GM18520 (cell line): ENCODE data around the gene SKI.

ENCODE experiments used
- ATAC-seq: cut with Tn5 transposase; IDR thresholded peaks from one replicate; pipeline ENCODE4 v1.9.1; 2021; ENCODE audit not compliant: unreplicated experiment

The SKI gene

DNA sequence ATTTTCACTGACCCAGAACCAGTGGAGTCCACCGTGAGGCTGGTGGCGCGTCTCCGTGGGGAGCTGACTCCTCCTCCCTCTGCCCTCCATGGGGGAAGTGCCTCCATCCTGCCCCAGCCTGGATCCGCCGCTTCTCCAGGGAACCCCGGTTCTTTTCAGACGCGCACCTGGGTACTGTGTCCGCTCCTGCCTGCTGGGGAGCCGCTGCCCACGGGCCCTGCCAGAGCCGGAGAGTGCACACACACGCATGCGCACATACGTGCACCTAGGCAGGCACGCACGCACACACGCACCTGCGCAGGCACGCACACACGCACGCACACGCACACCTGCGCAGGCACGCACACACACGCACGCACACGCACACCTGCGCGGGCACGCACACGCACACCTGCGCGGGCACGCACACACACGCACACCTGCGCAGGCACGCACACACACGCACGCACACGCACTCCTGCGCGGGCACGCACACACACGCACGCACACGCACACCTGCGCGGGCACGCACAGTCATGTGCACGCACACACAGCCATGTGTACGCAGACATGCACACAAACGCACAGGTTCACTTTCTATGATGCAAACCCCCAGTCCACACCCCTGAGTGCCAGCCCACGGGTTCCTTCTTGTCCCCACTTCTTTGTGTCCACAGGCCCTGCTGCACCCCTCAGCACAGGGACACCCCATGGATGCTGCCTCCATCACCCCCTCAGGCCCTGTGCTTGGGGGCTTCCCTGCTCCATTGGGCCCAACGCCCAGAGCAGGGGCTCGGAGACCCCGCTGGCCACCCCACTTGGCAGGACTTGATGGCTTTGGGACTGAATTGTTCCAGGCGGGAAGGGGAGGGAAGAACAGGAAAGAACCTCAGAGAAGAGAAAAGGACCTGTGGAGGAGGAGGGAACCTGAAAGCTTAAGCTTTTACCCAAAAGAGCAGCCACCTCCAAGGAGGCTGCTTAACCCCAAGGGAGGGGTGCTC lies 120.5 kb downstream of the SKI start:
- no peak for ATAC-seq

GRCh38 chr1:2349806-2350205 lies 121.7 kb downstream of the SKI start:
- ATAC-seq: no peak

DNA sequence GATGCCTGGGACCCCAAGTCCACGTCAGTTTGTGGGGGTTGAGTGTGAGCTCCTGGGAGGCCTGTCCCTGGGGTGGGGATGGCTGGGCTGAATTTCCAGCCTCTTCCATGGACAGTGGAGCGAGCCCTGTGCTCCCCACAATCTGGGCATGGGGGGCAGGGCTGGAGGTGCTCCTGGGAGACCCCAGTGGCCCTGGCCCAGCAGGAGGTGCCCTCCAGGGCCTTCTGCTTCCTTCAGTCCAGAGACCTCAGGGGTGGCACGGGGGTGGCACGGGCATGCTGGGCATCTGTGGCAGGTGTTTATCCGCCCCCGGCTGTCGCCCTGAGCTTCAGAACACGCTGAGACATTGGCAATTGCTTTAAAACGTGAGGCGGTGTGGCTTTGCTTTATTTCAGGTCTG lies 122.4 kb downstream of the SKI start:
- ATAC-seq: no peak

- ATAC-seq: no peak
Observed at GRCh38 chr1:2350911-2351655, 123.0 kb downstream of the SKI start.

DNA sequence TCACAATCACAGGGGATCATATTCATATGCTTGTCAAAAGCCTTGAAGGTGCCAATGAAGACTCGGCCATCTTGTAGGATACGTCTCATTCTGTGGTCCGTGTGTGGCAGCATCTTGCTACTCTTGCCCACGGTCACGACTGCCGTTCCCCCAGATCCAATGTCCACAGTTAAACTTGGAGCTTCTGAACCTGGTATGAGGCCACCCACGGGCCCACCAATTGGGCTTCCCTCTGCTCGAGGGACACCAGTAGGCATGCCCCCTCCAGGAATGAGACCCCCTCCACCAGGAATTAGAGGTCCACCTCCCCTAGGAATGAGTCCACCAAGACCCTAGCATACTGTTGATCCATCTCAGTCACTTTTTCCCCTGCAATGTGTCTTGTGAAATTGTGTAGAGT lies 123.6 kb downstream of the SKI start:
- no peak for ATAC-seq

DNA sequence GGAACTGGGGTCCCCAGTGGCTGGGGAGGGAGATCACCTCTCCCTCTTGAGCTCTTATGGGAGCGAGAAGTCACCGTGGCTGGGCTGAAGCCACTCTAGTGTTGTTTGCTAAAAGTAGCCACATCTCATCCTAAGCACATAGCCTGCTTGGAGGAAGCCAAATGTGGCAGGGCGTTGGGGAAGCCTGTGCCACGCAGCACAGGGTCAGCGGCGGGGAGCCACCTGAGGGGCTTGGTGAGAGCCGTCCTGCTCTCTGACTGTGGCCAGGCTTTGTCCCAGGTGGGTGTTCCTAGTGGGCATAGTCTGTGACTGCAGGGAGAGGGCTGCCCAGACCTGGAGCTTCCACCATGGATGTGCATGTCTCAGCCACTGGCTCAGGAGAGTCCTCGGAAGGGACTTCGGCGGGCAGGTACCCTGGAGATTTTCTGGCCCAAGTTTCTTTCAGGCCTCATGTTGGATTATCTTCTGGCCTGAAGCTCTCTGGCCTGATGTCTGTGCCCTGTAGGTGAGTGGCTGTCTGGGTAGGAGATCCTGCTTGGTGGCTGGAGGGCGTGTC lies 124.3 kb downstream of the SKI start:
- no peak for ATAC-seq

GRCh38 chr1:2352897-2353550 lies 124.9 kb downstream of the SKI start:
- no peak for ATAC-seq

DNA sequence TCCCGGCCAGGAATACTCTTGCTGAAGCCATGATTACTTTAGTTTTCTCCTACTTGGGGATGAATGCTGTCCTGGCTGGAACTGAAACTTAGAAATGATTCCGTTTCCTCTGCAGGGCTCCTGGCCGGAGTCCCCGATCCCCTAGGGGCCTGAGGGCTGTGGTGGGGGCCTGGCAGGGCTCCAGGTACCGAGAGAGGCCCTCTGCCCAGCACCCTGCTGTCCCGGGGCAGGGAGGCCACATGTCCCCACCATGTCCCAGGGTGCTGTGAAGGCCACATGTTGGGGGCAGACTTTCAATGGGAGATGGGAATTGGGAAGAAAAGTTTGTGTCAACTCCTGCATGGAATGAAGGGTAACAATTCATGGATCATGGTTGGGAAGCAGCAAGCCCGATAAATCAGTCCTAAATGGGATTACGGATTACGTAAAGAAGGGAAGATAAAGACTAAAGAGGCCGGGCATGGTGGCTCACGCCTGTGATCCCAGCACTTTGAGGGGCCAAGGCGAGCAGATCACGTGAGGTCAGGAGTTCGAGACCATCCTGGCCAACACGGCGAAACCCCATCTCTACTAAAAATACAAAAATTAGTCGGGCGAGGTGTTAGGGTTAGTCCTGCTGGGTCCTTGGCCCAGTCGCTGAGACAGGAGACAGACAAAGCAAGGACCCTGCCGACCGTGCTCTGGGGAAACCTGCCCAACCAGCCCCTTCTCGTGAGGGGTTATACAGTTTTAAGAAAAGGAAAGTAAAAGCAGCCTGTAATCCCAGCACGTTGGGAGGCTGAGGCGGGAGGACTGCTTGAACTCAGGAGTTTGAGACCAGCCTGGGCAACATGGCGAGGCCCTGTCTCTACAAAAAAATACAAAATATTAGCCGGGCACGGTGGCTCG lies 125.7 kb downstream of the SKI start:
- ATAC-seq: no peak

GRCh38 chr1:2354511-2355372 lies 126.6 kb downstream of the SKI start:
- ATAC-seq: no peak

GRCh38 chr1:2355373-2356261 lies 127.5 kb downstream of the SKI start:
- no peak for ATAC-seq

- ATAC-seq: no peak
Observed at GRCh38 chr1:2356401-2356800, 128.3 kb downstream of the SKI start.

DNA sequence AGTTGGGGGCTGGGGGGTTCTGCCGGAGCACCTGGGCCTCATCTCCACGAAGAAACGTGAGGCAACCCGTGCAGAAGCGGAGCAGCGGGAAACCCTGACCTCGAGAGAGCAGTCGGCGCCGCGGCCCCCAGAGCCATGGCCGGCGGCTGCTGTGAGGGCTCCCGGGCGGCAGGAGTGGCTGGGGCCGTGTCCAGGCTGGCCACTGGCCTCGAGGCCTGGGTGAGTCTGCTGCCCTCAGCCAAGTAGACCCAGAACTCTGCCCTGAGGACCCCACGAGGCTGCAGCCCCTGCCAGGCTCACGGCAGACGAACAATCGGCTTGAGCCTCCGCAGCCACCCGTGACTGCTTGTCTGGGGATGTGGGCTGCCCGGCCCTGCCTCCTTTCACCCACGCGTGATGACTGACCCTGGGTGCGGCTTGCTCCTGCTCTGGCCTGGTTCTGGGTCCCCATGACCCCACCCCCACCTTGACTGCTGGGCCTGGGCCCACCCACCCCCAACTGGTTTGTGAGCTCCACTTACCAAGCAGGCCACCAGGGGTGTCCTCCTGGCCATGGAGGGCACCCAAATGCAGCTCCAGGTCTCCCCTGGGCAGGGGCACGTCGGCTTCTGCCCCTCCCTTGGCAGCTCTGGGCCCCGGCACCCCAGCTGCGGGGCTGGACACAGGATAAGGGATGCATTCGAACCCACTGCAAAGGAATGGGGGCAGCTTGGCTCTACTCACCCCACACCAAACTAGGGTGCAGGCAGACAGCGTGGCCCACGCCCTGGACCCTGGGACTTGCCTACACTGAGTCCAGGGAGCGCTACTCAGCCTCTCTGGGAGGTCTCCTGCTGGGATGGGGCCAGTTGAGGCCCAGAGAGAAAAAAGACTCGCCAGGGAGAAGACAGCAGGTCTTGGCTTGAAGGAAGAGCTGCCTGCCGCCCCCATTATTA lies 129.1 kb downstream of the SKI start:
- ATAC-seq: no peak

DNA sequence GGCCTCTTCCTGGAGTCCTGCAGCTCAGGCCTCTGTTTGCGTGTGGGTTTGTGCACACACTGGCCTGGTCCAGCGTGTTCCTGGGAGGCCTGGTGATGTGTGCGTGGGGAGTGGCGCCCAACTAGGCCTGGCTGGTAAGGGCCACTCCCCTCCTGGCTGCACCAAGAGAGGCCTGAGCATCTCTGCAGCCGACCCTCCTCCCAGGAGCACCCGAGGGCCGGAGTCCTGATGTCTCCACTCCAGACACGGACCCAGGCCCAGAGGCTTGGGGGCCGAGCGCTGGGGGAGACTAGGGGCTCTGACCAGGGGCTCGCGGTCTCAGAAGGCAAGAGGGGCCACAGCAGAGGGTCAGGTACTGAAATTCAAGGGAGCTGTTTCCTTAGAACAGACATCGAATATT lies 130.0 kb downstream of the SKI start:
- ATAC-seq: no peak

- ATAC-seq: no peak
Observed at GRCh38 chr1:2358651-2359640, 130.8 kb downstream of the SKI start.
